ENCODE data around the gene DTNA.
A peak's percentile ranks its signal among the peaks of the same experiment; 100 is the strongest.

DTNA gene

DNA sequence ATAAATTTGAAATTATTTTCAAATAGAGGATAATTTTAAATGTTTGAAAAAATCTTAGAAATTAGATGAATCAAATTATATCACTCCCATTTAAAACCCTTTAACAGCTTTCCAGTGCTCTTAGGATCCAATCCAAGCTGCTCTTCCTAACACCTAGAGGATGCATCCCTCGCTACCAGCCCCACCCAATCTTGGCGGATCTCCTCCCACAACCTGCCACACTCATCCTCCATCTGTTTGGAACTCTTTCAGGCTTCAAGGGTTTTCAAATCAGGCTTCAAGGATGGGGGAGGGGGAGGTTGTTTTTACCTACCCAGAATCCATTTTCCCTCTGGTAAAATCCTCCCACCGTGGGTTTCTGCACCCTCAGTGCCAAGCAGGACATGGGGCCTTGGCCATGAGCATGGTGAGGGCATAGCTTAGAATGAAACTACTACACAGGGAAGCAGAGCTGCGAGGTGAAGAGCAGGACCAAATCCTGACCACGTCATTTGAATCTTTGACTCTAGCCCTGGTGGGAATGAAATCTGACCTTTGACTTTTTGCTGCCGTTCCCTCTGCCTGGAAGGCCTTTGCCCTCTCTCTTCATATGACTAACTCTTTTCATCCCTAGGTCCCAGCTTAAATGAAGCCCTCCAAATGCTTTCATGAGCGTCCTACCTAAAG lies 218.1 kb downstream of the DTNA start:
- no peak overlapping the region for H4K5ac ChIP-seq (ENCODE audit: low read length)
- no peak overlapping the region for H2AK5ac ChIP-seq (ENCODE audit: low read length)
- H3K56ac ChIP-seq (ENCODE audit: low read length) = no peak overlapping the region
- H2BK120ac ChIP-seq (ENCODE audit: low read depth, low read length) = no peak overlapping the region
- no peak overlapping the region for H3K18ac ChIP-seq (ENCODE audit: low read length)
- no peak overlapping the region for H3K4me3 ChIP-seq (ENCODE audit: low read length)
- H3K27me3 ChIP-seq (ENCODE audit: insufficient read depth, low read length, poor library complexity) = no peaks in the 10 kb centered on the region
- no peak overlapping the region for H2BK5ac ChIP-seq (ENCODE audit: low read length)
- WGBS (ENCODE audit: extremely low coverage, insufficient coverage, low lambda C conversion rate) = no CpG with 5 or more reads among the region's 7 CpGs
- H3K79me1 ChIP-seq (ENCODE audit: low read length) = no peaks in the 10 kb centered on the region
- H3K4ac ChIP-seq (ENCODE audit: low read depth, low read length) = no peak overlapping the region
- H4K8ac ChIP-seq (ENCODE audit: low read depth, low read length) = no peak overlapping the region
- no peak overlapping the region for H3K27ac ChIP-seq (ENCODE audit: low read depth, low read length)
- H3K4me1 ChIP-seq (ENCODE audit: control insufficient read depth, low read depth, low read length) = no peaks in the 10 kb centered on the region
- no peak overlapping the region for H2BK15ac ChIP-seq (replicated peaks; ENCODE audit: low read depth)
- H3K23ac ChIP-seq (ENCODE audit: low read length) = peak overlapping the region; percentile 4
- no peak overlapping the region for H3K4me2 ChIP-seq (ENCODE audit: low read length)
- no peaks in the 10 kb centered on the region for H3K36me3 ChIP-seq (ENCODE audit: control insufficient read depth, insufficient read depth, low read length)
- H3K79me2 ChIP-seq (ENCODE audit: control insufficient read depth, insufficient read depth, low read length) = no peaks in the 10 kb centered on the region
- H3K9ac ChIP-seq (ENCODE audit: low read length) = no peak overlapping the region
- DNase-seq = no peak

DNA sequence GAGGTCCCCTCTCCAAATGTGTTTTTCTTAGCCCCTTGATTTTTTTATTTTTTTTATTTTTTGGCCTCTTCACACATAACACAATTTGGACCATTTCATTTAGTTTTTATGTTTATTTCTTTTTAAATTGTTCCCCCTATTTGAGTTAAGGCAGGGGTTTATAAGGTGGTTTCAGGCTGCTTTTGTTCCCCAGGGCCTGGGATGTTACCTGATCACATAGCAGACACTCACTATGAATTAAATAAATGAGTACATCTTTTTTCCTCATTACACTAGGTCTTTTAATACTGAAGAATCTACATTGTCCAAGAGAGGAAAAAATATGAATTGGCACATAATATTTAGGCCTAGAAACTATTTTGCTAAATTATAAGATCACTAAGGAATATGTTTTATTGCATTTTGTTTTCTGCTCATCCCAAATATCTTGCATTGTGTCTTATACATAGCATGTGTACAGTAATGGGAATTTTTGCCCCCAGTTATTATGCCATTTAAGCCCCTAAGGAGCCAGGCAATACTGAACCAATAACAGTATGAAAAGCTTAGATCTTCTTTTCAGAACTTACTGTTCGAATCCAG lies 218.7 kb downstream of the DTNA start:
- Histone ChIP-seq H3K27me3 (ENCODE audit: insufficient read depth, low read length, poor library complexity) (no peaks in the 10 kb centered on the region), H3K4me1 (ENCODE audit: control insufficient read depth, low read depth, low read length) (no peaks in the 10 kb centered on the region), H3K56ac (ENCODE audit: low read length) (no peak overlapping the region), H3K79me1 (ENCODE audit: low read length) (no peaks in the 10 kb centered on the region), H4K5ac (ENCODE audit: low read length) (no peak overlapping the region), H2BK15ac (replicated peaks; ENCODE audit: low read depth) (no peak overlapping the region), H3K18ac (ENCODE audit: low read length) (no peak overlapping the region), H3K4me3 (ENCODE audit: low read length) (no peak overlapping the region), H3K27ac (ENCODE audit: low read depth, low read length) (no peak overlapping the region), H3K79me2 (ENCODE audit: control insufficient read depth, insufficient read depth, low read length) (no peaks in the 10 kb centered on the region), H2BK5ac (ENCODE audit: low read length) (no peak overlapping the region), H2BK120ac (ENCODE audit: low read depth, low read length) (no peak overlapping the region), H4K8ac (ENCODE audit: low read depth, low read length) (no peak overlapping the region), H3K36me3 (ENCODE audit: control insufficient read depth, insufficient read depth, low read length) (no peaks in the 10 kb centered on the region), H3K9ac (ENCODE audit: low read length) (no peak overlapping the region), H3K4me2 (ENCODE audit: low read length) (no peak overlapping the region), H3K23ac (ENCODE audit: low read length) (no peak overlapping the region), H2AK5ac (ENCODE audit: low read length) (no peak overlapping the region), H3K4ac (ENCODE audit: low read depth, low read length) (no peak overlapping the region)
- DNase-seq = no peak
- WGBS (ENCODE audit: extremely low coverage, insufficient coverage, low lambda C conversion rate) = no CpG with 5 or more reads among the region's 1 CpG

DNA sequence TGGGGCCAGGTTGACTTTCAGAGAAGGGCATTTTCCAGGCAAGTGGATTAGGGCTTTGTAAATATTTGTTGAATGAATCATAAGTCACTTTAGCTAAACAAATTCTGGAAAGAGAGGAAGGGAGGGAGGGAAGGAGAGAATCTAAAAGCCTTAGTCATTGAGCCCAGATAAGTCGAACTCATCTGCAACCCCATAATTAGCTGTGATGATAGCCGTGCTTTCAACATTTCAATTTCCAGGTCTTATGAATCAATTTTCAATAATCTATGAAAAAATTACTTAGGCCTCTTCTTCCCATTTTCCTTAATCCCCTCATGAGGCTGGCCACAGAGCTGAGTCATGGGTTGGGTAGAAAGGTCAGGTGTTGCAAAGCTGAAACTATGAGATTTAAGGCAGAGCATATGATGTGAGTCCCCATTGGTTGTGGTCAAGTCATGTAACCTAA lies 219.3 kb downstream of the DTNA start:
- no peaks in the 10 kb centered on the region for H3K79me1 ChIP-seq (ENCODE audit: low read length)
- no peak overlapping the region for H3K4ac ChIP-seq (ENCODE audit: low read depth, low read length)
- no CpG with 5 or more reads among the region's 2 CpGs for WGBS (ENCODE audit: extremely low coverage, insufficient coverage, low lambda C conversion rate)
- no peaks in the 10 kb centered on the region for H3K79me2 ChIP-seq (ENCODE audit: control insufficient read depth, insufficient read depth, low read length)
- no peak overlapping the region for H2BK15ac ChIP-seq (replicated peaks; ENCODE audit: low read depth)
- no peak overlapping the region for H2BK120ac ChIP-seq (ENCODE audit: low read depth, low read length)
- no peak overlapping the region for H3K9ac ChIP-seq (ENCODE audit: low read length)
- H4K8ac ChIP-seq (ENCODE audit: low read depth, low read length) = no peak overlapping the region
- H3K23ac ChIP-seq (ENCODE audit: low read length) = no peak overlapping the region
- no peak overlapping the region for H2BK5ac ChIP-seq (ENCODE audit: low read length)
- H3K4me2 ChIP-seq (ENCODE audit: low read length) = no peak overlapping the region
- H3K36me3 ChIP-seq (ENCODE audit: control insufficient read depth, insufficient read depth, low read length) = no peaks in the 10 kb centered on the region
- no peak overlapping the region for H3K56ac ChIP-seq (ENCODE audit: low read length)
- H3K4me3 ChIP-seq (ENCODE audit: low read length) = no peak overlapping the region
- no peak overlapping the region for H4K5ac ChIP-seq (ENCODE audit: low read length)
- no peak overlapping the region for H3K18ac ChIP-seq (ENCODE audit: low read length)
- H3K27ac ChIP-seq (ENCODE audit: low read depth, low read length) = no peak overlapping the region
- peak; percentile 64 for DNase-seq
- H3K4me1 ChIP-seq (ENCODE audit: control insufficient read depth, low read depth, low read length) = no peaks in the 10 kb centered on the region
- H2AK5ac ChIP-seq (ENCODE audit: low read length) = no peak overlapping the region
- H3K27me3 ChIP-seq (ENCODE audit: insufficient read depth, low read length, poor library complexity) = no peaks in the 10 kb centered on the region

DNA sequence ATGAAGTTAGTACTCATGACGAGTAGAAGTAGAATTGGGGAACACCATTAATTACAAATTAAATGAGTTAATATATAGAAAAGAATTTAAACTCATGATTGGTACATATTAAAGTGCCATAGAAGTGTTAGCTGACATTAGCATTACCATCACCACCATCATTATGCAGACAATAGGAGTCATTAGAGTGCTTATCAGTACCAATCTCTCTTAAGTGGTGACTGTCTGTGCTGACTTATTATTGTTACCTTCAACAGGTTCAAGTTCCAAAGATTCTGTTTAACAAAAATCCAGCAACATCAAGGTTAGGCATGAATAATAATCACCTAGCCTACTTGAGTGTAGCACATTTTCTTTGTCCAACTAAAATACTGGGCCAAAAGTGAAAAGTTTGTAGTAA lies 222.3 kb downstream of the DTNA start:
- Histone ChIP-seq H4K5ac (ENCODE audit: low read length) (no peak overlapping the region), H3K23ac (ENCODE audit: low read length) (no peak overlapping the region), H3K79me2 (ENCODE audit: control insufficient read depth, insufficient read depth, low read length) (no peaks in the 10 kb centered on the region), H3K9ac (ENCODE audit: low read length) (no peak overlapping the region), H3K79me1 (ENCODE audit: low read length) (no peaks in the 10 kb centered on the region), H4K8ac (ENCODE audit: low read depth, low read length) (no peak overlapping the region), H2BK15ac (replicated peaks; ENCODE audit: low read depth) (no peak overlapping the region), H3K4me1 (ENCODE audit: control insufficient read depth, low read depth, low read length) (no peaks in the 10 kb centered on the region), H3K4ac (ENCODE audit: low read depth, low read length) (no peak overlapping the region), H3K36me3 (ENCODE audit: control insufficient read depth, insufficient read depth, low read length) (no peaks in the 10 kb centered on the region), H2BK120ac (ENCODE audit: low read depth, low read length) (no peak overlapping the region), H2AK5ac (ENCODE audit: low read length) (no peak overlapping the region), H3K56ac (ENCODE audit: low read length) (no peak overlapping the region), H3K18ac (ENCODE audit: low read length) (no peak overlapping the region), H2BK5ac (ENCODE audit: low read length) (no peak overlapping the region), H3K27ac (ENCODE audit: low read depth, low read length) (no peak overlapping the region), H3K4me3 (ENCODE audit: low read length) (no peak overlapping the region), H3K27me3 (ENCODE audit: insufficient read depth, low read length, poor library complexity) (no peaks in the 10 kb centered on the region), H3K4me2 (ENCODE audit: low read length) (no peak overlapping the region)
- peak; percentile 26 for DNase-seq
- WGBS (ENCODE audit: extremely low coverage, insufficient coverage, low lambda C conversion rate) = no CpG with 5 or more reads among the region's 1 CpG

DNA sequence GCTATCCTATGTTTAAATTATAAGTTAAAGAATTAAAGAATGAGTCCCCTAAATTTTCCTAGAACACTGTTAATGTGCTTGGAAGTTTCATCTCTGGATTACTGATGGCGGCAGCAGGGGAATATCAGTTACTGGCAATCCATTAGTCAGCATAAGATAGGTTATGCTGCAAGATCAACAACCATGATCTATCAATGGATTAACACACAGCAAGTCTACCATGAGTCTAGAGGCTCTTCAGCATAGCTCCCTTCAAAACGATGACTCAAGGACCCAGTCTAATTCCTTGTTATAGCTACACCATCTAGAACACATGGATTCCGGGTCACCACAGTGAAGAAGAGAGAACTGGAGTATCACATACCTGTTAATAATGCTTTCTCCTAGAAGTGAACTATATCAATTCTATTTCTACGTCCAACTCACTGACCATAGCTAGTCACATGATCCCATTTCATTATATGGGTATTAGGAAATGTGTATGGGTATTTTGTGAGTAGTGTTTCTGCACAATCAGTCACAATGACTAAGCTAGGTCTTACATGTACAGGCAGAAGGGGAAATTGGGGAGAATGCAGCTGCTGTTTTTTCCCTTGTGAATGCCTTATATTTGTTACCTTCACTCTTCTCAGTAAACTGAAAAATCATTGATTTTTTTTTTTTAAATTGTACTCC lies 222.8 kb downstream of the DTNA start:
- H3K79me2 ChIP-seq (ENCODE audit: control insufficient read depth, insufficient read depth, low read length) = no peaks in the 10 kb centered on the region
- no peak overlapping the region for H3K23ac ChIP-seq (ENCODE audit: low read length)
- H3K36me3 ChIP-seq (ENCODE audit: control insufficient read depth, insufficient read depth, low read length) = no peaks in the 10 kb centered on the region
- no peak overlapping the region for H3K4me2 ChIP-seq (ENCODE audit: low read length)
- H4K5ac ChIP-seq (ENCODE audit: low read length) = no peak overlapping the region
- no peak overlapping the region for H3K18ac ChIP-seq (ENCODE audit: low read length)
- no peak overlapping the region for H3K4me3 ChIP-seq (ENCODE audit: low read length)
- H2AK5ac ChIP-seq (ENCODE audit: low read length) = no peak overlapping the region
- WGBS (ENCODE audit: extremely low coverage, insufficient coverage, low lambda C conversion rate) = no CpG with 5 or more reads among the region's 4 CpGs
- H3K27me3 ChIP-seq (ENCODE audit: insufficient read depth, low read length, poor library complexity) = no peaks in the 10 kb centered on the region
- no peaks in the 10 kb centered on the region for H3K4me1 ChIP-seq (ENCODE audit: control insufficient read depth, low read depth, low read length)
- H2BK15ac ChIP-seq (replicated peaks; ENCODE audit: low read depth) = no peak overlapping the region
- H3K9ac ChIP-seq (ENCODE audit: low read length) = no peak overlapping the region
- no peak overlapping the region for H3K4ac ChIP-seq (ENCODE audit: low read depth, low read length)
- H2BK120ac ChIP-seq (ENCODE audit: low read depth, low read length) = no peak overlapping the region
- H2BK5ac ChIP-seq (ENCODE audit: low read length) = no peak overlapping the region
- no peak overlapping the region for H3K27ac ChIP-seq (ENCODE audit: low read depth, low read length)
- H3K56ac ChIP-seq (ENCODE audit: low read length) = no peak overlapping the region
- no peaks in the 10 kb centered on the region for H3K79me1 ChIP-seq (ENCODE audit: low read length)
- DNase-seq = no peak
- no peak overlapping the region for H4K8ac ChIP-seq (ENCODE audit: low read depth, low read length)
